ENCODE data around the gene KCNT2. TPM values are rescaled to one million over a fixed set of nuclear protein-coding genes. Genes with fewer than 3 reads are reported as not detected.

KCNT2 gene
- total RNA-seq, 1 experiment from 2014 or later = 9.1 TPM

- no peak overlapping the region for H3K27ac Mint-ChIP-seq
- no peak overlapping the region for H2BK5ac ChIP-seq (ENCODE audit: insufficient read length, low read length)
- no peaks in the 10 kb centered on the region for H3K9me3 Mint-ChIP-seq
- H3K4me1 ChIP-seq (ENCODE audit: insufficient read depth, low read length) = no peaks in the 10 kb centered on the region
- no peak overlapping the region for H3K23ac ChIP-seq (ENCODE audit: insufficient read length, low read depth, low read length)
- no peak overlapping the region for H3T11ph ChIP-seq (ENCODE audit: low read length)
- no peak for DNase-seq
- no peak overlapping the region for H3K4me3 Mint-ChIP-seq
- no peak overlapping the region for H4K91ac ChIP-seq (ENCODE audit: insufficient read length, low read depth, low read length)
- H3K9ac ChIP-seq (ENCODE audit: extremely low read depth, insufficient read length, low read length) = no peak overlapping the region
- TF ChIP-seq, protein P1, sequence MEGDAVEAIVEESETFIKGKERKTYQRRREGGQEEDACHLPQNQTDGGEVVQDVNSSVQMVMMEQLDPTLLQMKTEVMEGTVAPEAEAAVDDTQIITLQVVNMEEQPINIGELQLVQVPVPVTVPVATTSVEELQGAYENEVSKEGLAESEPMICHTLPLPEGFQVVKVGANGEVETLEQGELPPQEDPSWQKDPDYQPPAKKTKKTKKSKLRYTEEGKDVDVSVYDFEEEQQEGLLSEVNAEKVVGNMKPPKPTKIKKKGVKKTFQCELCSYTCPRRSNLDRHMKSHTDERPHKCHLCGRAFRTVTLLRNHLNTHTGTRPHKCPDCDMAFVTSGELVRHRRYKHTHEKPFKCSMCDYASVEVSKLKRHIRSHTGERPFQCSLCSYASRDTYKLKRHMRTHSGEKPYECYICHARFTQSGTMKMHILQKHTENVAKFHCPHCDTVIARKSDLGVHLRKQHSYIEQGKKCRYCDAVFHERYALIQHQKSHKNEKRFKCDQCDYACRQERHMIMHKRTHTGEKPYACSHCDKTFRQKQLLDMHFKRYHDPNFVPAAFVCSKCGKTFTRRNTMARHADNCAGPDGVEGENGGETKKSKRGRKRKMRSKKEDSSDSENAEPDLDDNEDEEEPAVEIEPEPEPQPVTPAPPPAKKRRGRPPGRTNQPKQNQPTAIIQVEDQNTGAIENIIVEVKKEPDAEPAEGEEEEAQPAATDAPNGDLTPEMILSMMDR (conservative IDR thresholded peaks at IDR 0.05) = no peak
- H3K79me1 ChIP-seq (ENCODE audit: insufficient read depth, low read depth, low read length, poor library complexity, severe bottlenecking) = no peaks in the 10 kb centered on the region
- H3K27me3 ChIP-seq (ENCODE audit: insufficient read depth, low read length) = no peaks in the 10 kb centered on the region
- no peaks in the 10 kb centered on the region for H3K79me2 ChIP-seq (ENCODE audit: insufficient read depth, low read length)
- H2BK12ac ChIP-seq (ENCODE audit: insufficient read length, low read depth, low read length) = no peak overlapping the region
- no peak overlapping the region for H2AFZ ChIP-seq (ENCODE audit: low read length)
- no peak overlapping the region for H3K4ac ChIP-seq (ENCODE audit: low read depth, low read length)
- no peak overlapping the region for H2BK120ac ChIP-seq (ENCODE audit: low read depth, low read length, poor library complexity, severe bottlenecking)
- H3K56ac ChIP-seq (ENCODE audit: insufficient read length, low read depth, low read length) = no peak overlapping the region
- H2BK15ac ChIP-seq (ENCODE audit: low read depth, low read length) = no peak overlapping the region
- H3K14ac ChIP-seq (ENCODE audit: insufficient read depth, low read length) = no peak overlapping the region
- no peak overlapping the region for H2BK20ac ChIP-seq (ENCODE audit: low read depth, low read length, poor library complexity, severe bottlenecking)
- no peak overlapping the region for H3K18ac ChIP-seq (ENCODE audit: insufficient read length, low read depth, low read length)
- no peak overlapping the region for H4K8ac ChIP-seq (replicated peaks; ENCODE audit: insufficient read length, low read depth, low read length)
- H4K20me1 ChIP-seq (ENCODE audit: control insufficient read depth, insufficient read depth, insufficient read length) = no peaks in the 10 kb centered on the region
- no peaks in the 10 kb centered on the region for H3K36me3 Mint-ChIP-seq (ENCODE audit: insufficient read depth in 1 of 3, low read depth in 3 of 3)
- no peak overlapping the region for H2AK5ac ChIP-seq (ENCODE audit: insufficient read length, low read length)
- H3K9me3 ChIP-seq (ENCODE audit: control insufficient read depth, low read depth, low read length) = no peaks in the 10 kb centered on the region
- H3K4me2 ChIP-seq (ENCODE audit: insufficient read depth, insufficient read length, low read length) = no peak overlapping the region
- H3K23me2 ChIP-seq (ENCODE audit: insufficient read length, low read depth, low read length, poor library complexity, severe bottlenecking) = no peaks in the 10 kb centered on the region
- H3K4me1 Mint-ChIP-seq = no peaks in the 10 kb centered on the region
- no peaks in the 10 kb centered on the region for H3K27me3 Mint-ChIP-seq (ENCODE audit: low read depth)
- no peak overlapping the region for H4K5ac ChIP-seq (ENCODE audit: insufficient read length, low read depth, low read length)
- no peak overlapping the region for H3K27ac ChIP-seq (ENCODE audit: insufficient read length, low read depth, low read length)
These were observed 352.5 kb downstream of the KCNT2 start for GRCh38 chr1:196255762-196256161.

Data from H9 (cell line).